Measurements from ENCODE around the gene ADCYAP1R1.

ADCYAP1R1 gene

GRCh38 chr7:31091924-31092434 is 39.9 kb downstream of the ADCYAP1R1 start:
- Histone ChIP-seq H3K4me3 (ENCODE audit: low read length) (no peak overlapping the region), H3K4me1 (ENCODE audit: insufficient read depth, low read length) (no peaks in the 10 kb centered on the region), H3K27me3 (ENCODE audit: insufficient read depth, low read length) (no peaks in the 10 kb centered on the region), H3K9me3 (ENCODE audit: low read length) (no peaks in the 10 kb centered on the region), H3K36me3 (ENCODE audit: insufficient read depth, low read length) (no peaks in the 10 kb centered on the region), H2AFZ (ENCODE audit: low read depth, low read length) (no peak overlapping the region)

- no peak overlapping the region for H2AFZ ChIP-seq (ENCODE audit: low read depth, low read length)
- H3K36me3 ChIP-seq (ENCODE audit: insufficient read depth, low read length), result no peaks in the 10 kb centered on the region
- no peaks in the 10 kb centered on the region for H3K4me1 ChIP-seq (ENCODE audit: insufficient read depth, low read length)
- H3K4me3 ChIP-seq (ENCODE audit: low read length), result no peak overlapping the region
- H3K9me3 ChIP-seq (ENCODE audit: low read length), result no peaks in the 10 kb centered on the region
- H3K27me3 ChIP-seq (ENCODE audit: insufficient read depth, low read length), result no peaks in the 10 kb centered on the region
Measured at GRCh38 chr7:31092606-31093005, 40.5 kb downstream of the ADCYAP1R1 start.

GRCh38 chr7:31093282-31093681 is 41.2 kb downstream of the ADCYAP1R1 start:
- no peak overlapping the region for H2AFZ ChIP-seq (ENCODE audit: low read depth, low read length)
- no peaks in the 10 kb centered on the region for H3K4me1 ChIP-seq (ENCODE audit: insufficient read depth, low read length)
- no peaks in the 10 kb centered on the region for H3K9me3 ChIP-seq (ENCODE audit: low read length)
- no peaks in the 10 kb centered on the region for H3K27me3 ChIP-seq (ENCODE audit: insufficient read depth, low read length)
- no peaks in the 10 kb centered on the region for H3K36me3 ChIP-seq (ENCODE audit: insufficient read depth, low read length)
- no peak overlapping the region for H3K4me3 ChIP-seq (ENCODE audit: low read length)

- Histone ChIP-seq H3K9me3 (ENCODE audit: low read length) (no peaks in the 10 kb centered on the region), H2AFZ (ENCODE audit: low read depth, low read length) (no peak overlapping the region), H3K27me3 (ENCODE audit: insufficient read depth, low read length) (no peaks in the 10 kb centered on the region), H3K36me3 (ENCODE audit: insufficient read depth, low read length) (no peaks in the 10 kb centered on the region), H3K4me1 (ENCODE audit: insufficient read depth, low read length) (no peaks in the 10 kb centered on the region), H3K4me3 (ENCODE audit: low read length) (no peak overlapping the region)
Measured at GRCh38 chr7:31094271-31094670, 42.2 kb downstream of the ADCYAP1R1 start.

DNA sequence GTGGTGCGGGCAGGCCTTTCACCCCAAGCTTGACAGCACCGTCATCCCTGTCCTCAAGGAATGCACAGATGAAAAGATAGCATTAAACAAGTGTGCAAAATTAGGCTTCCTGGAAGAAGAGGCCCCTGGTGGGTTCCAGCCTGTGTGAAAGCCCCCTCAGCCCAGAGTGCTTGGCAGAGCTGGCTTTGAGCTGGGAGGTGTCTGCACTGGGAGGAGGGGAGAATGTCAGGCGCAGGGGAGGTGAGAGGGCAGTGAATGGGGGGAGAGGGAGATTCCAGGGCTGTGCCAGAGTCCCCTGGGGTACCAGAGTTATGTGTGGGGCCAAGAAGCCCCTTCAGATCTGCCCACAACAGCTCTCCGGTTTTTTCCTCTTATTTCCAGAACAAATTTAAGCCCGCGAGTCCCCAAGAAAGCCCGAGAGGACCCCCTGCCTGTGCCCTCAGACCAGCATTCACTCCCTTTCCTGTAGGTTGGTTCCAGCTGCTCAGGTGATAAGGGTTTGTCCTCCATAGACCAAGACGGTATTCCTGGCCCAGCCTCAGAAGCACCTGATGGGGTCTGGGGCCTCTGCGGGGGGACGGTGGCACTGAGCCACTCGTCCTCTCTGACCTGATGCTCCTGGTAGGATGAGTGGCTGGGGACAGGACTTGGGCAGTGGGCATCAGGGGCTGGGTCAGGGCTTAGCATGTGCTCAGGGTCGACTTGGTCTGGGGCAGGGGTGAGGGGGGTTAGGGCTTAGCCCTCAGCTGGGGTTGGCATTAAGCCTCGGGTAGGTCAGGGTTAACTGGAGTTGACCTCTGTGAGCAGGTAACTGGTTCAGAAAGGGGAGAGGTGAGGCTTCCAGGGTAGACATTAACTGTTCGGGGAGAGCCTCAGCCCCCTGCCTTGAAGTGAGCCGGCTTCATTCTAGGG is 43.4 kb downstream of the ADCYAP1R1 start:
- Histone ChIP-seq H3K4me3 (ENCODE audit: low read length) (no peak overlapping the region), H2AFZ (ENCODE audit: low read depth, low read length) (no peak overlapping the region), H3K27me3 (ENCODE audit: insufficient read depth, low read length) (no peaks in the 10 kb centered on the region), H3K36me3 (ENCODE audit: insufficient read depth, low read length) (no peaks in the 10 kb centered on the region), H3K9me3 (ENCODE audit: low read length) (no peaks in the 10 kb centered on the region), H3K4me1 (ENCODE audit: insufficient read depth, low read length) (no peaks in the 10 kb centered on the region)

GRCh38 chr7:31096198-31096876 is 44.2 kb downstream of the ADCYAP1R1 start:
- H3K9me3 ChIP-seq (ENCODE audit: low read length), result no peaks in the 10 kb centered on the region

DNA sequence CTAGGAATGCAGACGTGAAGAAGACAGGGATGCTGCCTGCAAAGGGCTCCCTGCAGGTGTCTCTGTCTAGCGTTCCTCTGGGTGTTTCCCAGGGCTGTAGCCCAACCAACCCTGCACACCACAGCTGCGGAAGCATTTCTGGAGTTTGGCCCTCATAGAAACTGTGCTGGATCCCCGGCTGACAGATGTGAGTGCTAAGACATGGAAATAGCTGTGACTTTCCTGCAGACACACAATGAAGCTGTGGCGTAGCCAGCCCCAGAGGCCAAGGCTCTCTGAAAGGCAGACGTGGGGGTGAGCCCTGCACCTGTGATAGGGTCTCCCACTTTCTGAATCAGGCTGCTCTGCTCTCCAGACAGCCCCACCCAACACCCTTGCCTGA is 44.8 kb downstream of the ADCYAP1R1 start:
- no peaks in the 10 kb centered on the region for H3K4me1 ChIP-seq (ENCODE audit: insufficient read depth, low read length)
- H3K4me3 ChIP-seq (ENCODE audit: low read length), result no peak overlapping the region
- no peaks in the 10 kb centered on the region for H3K9me3 ChIP-seq (ENCODE audit: low read length)
- H3K27me3 ChIP-seq (ENCODE audit: insufficient read depth, low read length), result no peaks in the 10 kb centered on the region
- no peaks in the 10 kb centered on the region for H3K36me3 ChIP-seq (ENCODE audit: insufficient read depth, low read length)
- H2AFZ ChIP-seq (ENCODE audit: low read depth, low read length), result no peak overlapping the region

More at GRCh38 chr7:31096198-31096876, 44.2 kb downstream of the ADCYAP1R1 start:
- H3K4me3 ChIP-seq (ENCODE audit: low read length), result no peak overlapping the region
- no peaks in the 10 kb centered on the region for H3K36me3 ChIP-seq (ENCODE audit: insufficient read depth, low read length)
- no peaks in the 10 kb centered on the region for H3K27me3 ChIP-seq (ENCODE audit: insufficient read depth, low read length)
- H2AFZ ChIP-seq (ENCODE audit: low read depth, low read length), result no peak overlapping the region
- H3K4me1 ChIP-seq (ENCODE audit: insufficient read depth, low read length), result no peaks in the 10 kb centered on the region

- Histone ChIP-seq H3K4me1 (ENCODE audit: insufficient read depth, low read length) (no peaks in the 10 kb centered on the region), H3K9me3 (ENCODE audit: low read length) (no peaks in the 10 kb centered on the region), H3K36me3 (ENCODE audit: insufficient read depth, low read length) (no peaks in the 10 kb centered on the region), H3K4me3 (ENCODE audit: low read length) (no peak overlapping the region), H3K27me3 (ENCODE audit: insufficient read depth, low read length) (no peaks in the 10 kb centered on the region), H2AFZ (ENCODE audit: low read depth, low read length) (no peak overlapping the region)
Measured at GRCh38 chr7:31098642-31099360, 46.7 kb downstream of the ADCYAP1R1 start.

- no peaks in the 10 kb centered on the region for H3K27me3 ChIP-seq (ENCODE audit: insufficient read depth, low read length)
- no peaks in the 10 kb centered on the region for H3K9me3 ChIP-seq (ENCODE audit: low read length)
- H3K4me3 ChIP-seq (ENCODE audit: low read length), result no peak overlapping the region
- no peaks in the 10 kb centered on the region for H3K36me3 ChIP-seq (ENCODE audit: insufficient read depth, low read length)
- H2AFZ ChIP-seq (ENCODE audit: low read depth, low read length), result no peak overlapping the region
- no peaks in the 10 kb centered on the region for H3K4me1 ChIP-seq (ENCODE audit: insufficient read depth, low read length)
Measured at GRCh38 chr7:31099451-31100444, 47.6 kb downstream of the ADCYAP1R1 start.

DNA sequence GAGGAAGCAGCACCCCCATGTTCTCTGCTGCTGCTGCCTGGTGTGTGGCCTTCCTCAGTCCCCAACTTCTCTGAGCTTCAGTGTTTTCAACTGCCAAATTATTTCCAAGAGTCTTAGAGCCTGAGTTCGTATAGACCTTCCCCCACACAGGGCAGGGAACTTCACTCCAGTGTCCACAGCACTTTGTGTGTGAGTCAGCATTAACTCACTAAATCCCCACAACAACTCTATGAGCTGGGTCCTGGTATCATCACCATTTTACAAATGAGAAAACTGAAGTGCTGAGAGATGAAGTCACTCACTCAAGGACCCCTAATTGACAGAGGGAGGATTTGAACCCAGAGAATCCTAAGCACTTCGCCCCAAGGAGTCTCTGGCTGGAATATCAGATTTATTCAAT is 48.3 kb downstream of the ADCYAP1R1 start:
- Histone ChIP-seq H3K27me3 (ENCODE audit: insufficient read depth, low read length) (no peaks in the 10 kb centered on the region), H2AFZ (ENCODE audit: low read depth, low read length) (no peak overlapping the region), H3K4me3 (ENCODE audit: low read length) (no peak overlapping the region), H3K9me3 (ENCODE audit: low read length) (no peaks in the 10 kb centered on the region), H3K4me1 (ENCODE audit: insufficient read depth, low read length) (no peaks in the 10 kb centered on the region), H3K36me3 (ENCODE audit: insufficient read depth, low read length) (no peaks in the 10 kb centered on the region)

DNA sequence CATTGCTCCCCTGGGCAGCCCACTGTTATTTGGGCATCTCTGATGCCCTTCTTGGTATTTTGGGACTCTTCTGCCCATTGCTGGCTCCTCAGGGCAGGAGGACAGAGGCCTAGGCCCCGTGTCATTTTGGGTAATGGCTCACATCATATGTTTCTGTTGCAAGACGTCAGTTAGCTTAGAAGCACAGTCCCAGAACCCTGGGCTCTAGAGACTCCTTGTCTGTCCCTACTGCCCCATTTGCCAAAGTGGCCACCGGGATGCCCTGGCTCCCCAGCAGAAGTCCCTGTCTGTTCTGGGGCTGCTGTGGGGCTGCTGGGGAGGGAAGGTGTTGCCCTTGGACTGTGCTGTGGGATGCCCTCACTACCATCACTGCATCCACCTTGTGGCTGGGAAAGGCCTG is 48.8 kb downstream of the ADCYAP1R1 start:
- Histone ChIP-seq H3K27me3 (ENCODE audit: insufficient read depth, low read length) (no peaks in the 10 kb centered on the region), H3K36me3 (ENCODE audit: insufficient read depth, low read length) (no peaks in the 10 kb centered on the region), H3K4me1 (ENCODE audit: insufficient read depth, low read length) (no peaks in the 10 kb centered on the region), H3K9me3 (ENCODE audit: low read length) (no peaks in the 10 kb centered on the region), H2AFZ (ENCODE audit: low read depth, low read length) (no peak overlapping the region), H3K4me3 (ENCODE audit: low read length) (no peak overlapping the region)

DNA sequence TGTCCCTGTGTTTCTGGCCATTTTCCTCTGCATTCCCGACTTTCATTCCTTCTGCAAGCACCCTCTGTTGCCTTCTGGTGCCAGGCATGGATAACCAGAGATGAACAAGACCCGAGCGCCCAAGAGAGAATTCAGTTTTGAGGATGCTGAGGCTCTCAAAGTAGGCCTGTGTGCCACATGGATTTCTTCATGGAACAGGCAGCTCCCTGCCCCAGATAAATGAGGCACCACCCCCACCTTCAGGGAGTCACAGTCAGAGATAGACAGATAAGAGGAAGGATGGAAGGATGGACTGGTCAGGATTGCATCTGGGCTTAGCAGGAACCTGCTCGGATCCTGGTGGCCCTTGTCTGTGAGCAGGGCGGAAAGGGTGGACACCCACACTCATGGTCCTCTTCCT is 49.4 kb downstream of the ADCYAP1R1 start:
- no peaks in the 10 kb centered on the region for H3K4me1 ChIP-seq (ENCODE audit: insufficient read depth, low read length)
- no peaks in the 10 kb centered on the region for H3K9me3 ChIP-seq (ENCODE audit: low read length)
- H2AFZ ChIP-seq (ENCODE audit: low read depth, low read length), result no peak overlapping the region
- no peaks in the 10 kb centered on the region for H3K36me3 ChIP-seq (ENCODE audit: insufficient read depth, low read length)
- no peak overlapping the region for H3K4me3 ChIP-seq (ENCODE audit: low read length)
- H3K27me3 ChIP-seq (ENCODE audit: insufficient read depth, low read length), result no peaks in the 10 kb centered on the region
